NCI-H82 (cell line): ENCODE data around the gene MSRB3.
A peak's percentile ranks its signal among the peaks of the same experiment; 100 is the strongest.

ENCODE experiments used
- DNase-seq: peaks from one replicate; lab custom pipeline; 2025; lab: John Stamatoyannopoulos, UW

MSRB3 gene

GRCh38 chr12:65292241-65292640 is 13.8 kb downstream of the MSRB3 start:
- DNase-seq, result no peak

GRCh38 chr12:65293735-65294134 is 15.3 kb downstream of the MSRB3 start:
- DNase-seq, result no peak

- no peak for DNase-seq
These were observed 16.3 kb downstream of the MSRB3 start for GRCh38 chr12:65294641-65295262.

GRCh38 chr12:65296508-65297265 is 18.2 kb downstream of the MSRB3 start:
- DNase-seq, result no peak

- DNase-seq, result no peak
These were observed 21.6 kb downstream of the MSRB3 start for GRCh38 chr12:65300097-65300496.

- peak; percentile 66 for DNase-seq
These were observed 22.3 kb downstream of the MSRB3 start for GRCh38 chr12:65300679-65301349.

- DNase-seq, result no peak
These were observed 24.4 kb downstream of the MSRB3 start for GRCh38 chr12:65302891-65303290.

GRCh38 chr12:65305346-65305950 is 27.0 kb downstream of the MSRB3 start:
- DNase-seq, result no peak

- DNase-seq, result peak; percentile 75
These were observed 28.1 kb downstream of the MSRB3 start for GRCh38 chr12:65306366-65307168.

- no peak for DNase-seq
These were observed 28.7 kb downstream of the MSRB3 start for GRCh38 chr12:65307169-65307501.

GRCh38 chr12:65308006-65308405 is 29.5 kb downstream of the MSRB3 start:
- no peak for DNase-seq

- no peak for DNase-seq
These were observed 30.2 kb downstream of the MSRB3 start for GRCh38 chr12:65308601-65309071.

GRCh38 chr12:65311260-65311659 is 32.8 kb downstream of the MSRB3 start:
- no peak for DNase-seq

- DNase-seq, result peak; percentile 64
These were observed 35.3 kb downstream of the MSRB3 start for GRCh38 chr12:65313719-65314317.

GRCh38 chr12:65315238-65315637 is 36.8 kb downstream of the MSRB3 start:
- DNase-seq, result peak; percentile 6

- DNase-seq, result no peak
These were observed 39.8 kb downstream of the MSRB3 start for GRCh38 chr12:65318186-65318685.

GRCh38 chr12:65319688-65320200 is 41.3 kb downstream of the MSRB3 start:
- no peak for DNase-seq

GRCh38 chr12:65323070-65323469 is 44.6 kb downstream of the MSRB3 start:
- DNase-seq, result no peak

GRCh38 chr12:65324056-65324455 is 45.6 kb downstream of the MSRB3 start:
- no peak for DNase-seq

GRCh38 chr12:65324551-65324950 is 46.1 kb downstream of the MSRB3 start:
- no peak for DNase-seq

- no peak for DNase-seq
These were observed 46.7 kb downstream of the MSRB3 start for GRCh38 chr12:65325183-65325582.
